NOMO-1 (cell line): ENCODE results near the gene ARID4A.
"Not testable (repeated sequence)": the region's sequence is repeated elsewhere in the genome, so short reads cannot be mapped to it uniquely, and the experiment has no call there.

ENCODE experiments used
- DNase-seq, 2 experiments: peaks; one replicate each; lab custom pipeline; 2025; ENCODE audit not compliant: unreplicated experiment in 2 of 2; lab: John Stamatoyannopoulos, UW

Gene ARID4A

GRCh38 chr14:58353516-58354299, 55.4 kb downstream of the ARID4A start:
- peak in 1 of 2 experiments; percentile 24 for DNase-seq

GRCh38 chr14:58354808-58355207, 56.5 kb downstream of the ARID4A start:
- DNase-seq: peak in 1 of 2 experiments; percentile 46

GRCh38 chr14:58356268-58356667, 57.9 kb downstream of the ARID4A start:
- DNase-seq: no peak

GRCh38 chr14:58362272-58362671, 63.9 kb downstream of the ARID4A start:
- DNase-seq: not testable (repeated sequence)

- peak in 1 of 2 experiments; percentile 19 for DNase-seq
Measured at GRCh38 chr14:58362798-58363412, 64.5 kb downstream of the ARID4A start.

GRCh38 chr14:58364316-58364715, 66.0 kb downstream of the ARID4A start:
- DNase-seq: no peak

GRCh38 chr14:58367296-58367695, 68.9 kb downstream of the ARID4A start:
- no peak for DNase-seq

GRCh38 chr14:58368956-58369355, 70.6 kb downstream of the ARID4A start:
- no peak for DNase-seq

GRCh38 chr14:58376791-58377190, 78.4 kb downstream of the ARID4A start:
- DNase-seq: no peak

GRCh38 chr14:58390830-58391229, 92.5 kb downstream of the ARID4A start:
- no peak for DNase-seq

- no peak for DNase-seq
Measured at GRCh38 chr14:58395562-58395811, 97.1 kb downstream of the ARID4A start.

GRCh38 chr14:58395812-58396788, 97.7 kb downstream of the ARID4A start, which contains the start of gene TOMM20L:
Gene TOMM20L (plus strand): TSS chr14:58395930. CDS start chr14:58395958, 28 bp downstream.
- peak; percentile 66 to 78 for DNase-seq

GRCh38 chr14:58397156-58397555, 98.8 kb downstream of the ARID4A start:
- no peak for DNase-seq

- DNase-seq: no peak
Measured at GRCh38 chr14:58398495-58398894, 100.1 kb downstream of the ARID4A start.

- no peak for DNase-seq
Measured at GRCh38 chr14:58398895-58399294, 100.5 kb downstream of the ARID4A start.

- no peak for DNase-seq
Measured at GRCh38 chr14:58401587-58401986, 103.2 kb downstream of the ARID4A start.

GRCh38 chr14:58408681-58409215, 110.4 kb downstream of the ARID4A start:
- no peak for DNase-seq

- no peak for DNase-seq
Measured at GRCh38 chr14:58414845-58415244, 116.5 kb downstream of the ARID4A start.

GRCh38 chr14:58415636-58416547, 117.5 kb downstream of the ARID4A start:
- DNase-seq: no peak

GRCh38 chr14:58416934-58417333, 118.6 kb downstream of the ARID4A start:
- not testable (repeated sequence) for DNase-seq
